Keratinocyte (primary cell): Measurements from ENCODE around the gene IWS1.

Source experiments
- CTCF ChIP-seq, 3 experiments: IDR thresholded peaks in 1 of 3; conservative IDR thresholded peaks in 1 of 3; optimal IDR thresholded peaks in 1 of 3; 2 replicates in 2 of 3; 3 replicates in 1 of 3; pipeline versions ENCODE3 to v1.5.1; 2011; ENCODE audit warnings: low read length in 3 of 3, mild to moderate bottlenecking in 3 of 3, moderate library complexity in 2 of 3, control low read depth in 1 of 3, inconsistent platforms in 1 of 3; ENCODE audit not compliant: insufficient read depth in 2 of 3; ENCODE audit errors: extremely low read depth in 1 of 3
- EZH2 ChIP-seq: IDR thresholded peaks from one replicate; pipeline ENCODE4 v1.6.1; 2012; ENCODE audit warnings: inconsistent platforms, mild to moderate bottlenecking, low read length, moderate library complexity

GRCh38 chr2:127479866-127480743 lies 46.2 kb downstream of the IWS1 start:
- no peak for TF ChIP-seq CTCF (optimal IDR thresholded peaks at IDR 0.05 in 1 of 3, IDR thresholded peaks at IDR 0.05 in 1 of 3, conservative IDR thresholded peaks at IDR 0.05 in 1 of 3; ENCODE audit: extremely low read depth in 1 of 3, insufficient read depth in 2 of 3, low read length in 3 of 3)
- no peak for TF ChIP-seq EZH2
